RWPE2 (cell line): ENCODE results near the gene MDH1B.

Source experiments
- ATAC-seq: fragments of 200-7000 bp; cut with Tn5 transposase; 3 replicates; pipeline ENCODE4 v1.9.1; 2021; ENCODE audit warnings: low read depth
- DNase-seq: peaks from one replicate; pipeline ENCODE4 v3.0.0-alpha.2; 2020; ENCODE audit warnings: low spot score
- H3K27ac ChIP-seq: fragments of 450-650 bp; 2 replicates; pipeline ENCODE4 v1.5.1; 2017; ENCODE audit warnings: mild to moderate bottlenecking; ENCODE audit not compliant: poor library complexity, severe bottlenecking
- H3K27me3 ChIP-seq: fragments of 250-450 bp; sonication (Bioruptor Pico); 2 replicates; pipeline ENCODE4 v1.5.1; 2021; ENCODE audit warnings: mild to moderate bottlenecking, moderate library complexity; ENCODE audit not compliant: insufficient read depth, poor library complexity, severe bottlenecking
- H3K36me3 ChIP-seq: fragments of 250-450 bp; sonication (Bioruptor Pico); 2 replicates; pipeline ENCODE4 v1.5.1; 2020; ENCODE audit warnings: low read depth, mild to moderate bottlenecking, moderate library complexity
- H3K4me1 ChIP-seq: fragments of 250-450 bp; sonication (Bioruptor Pico); 2 replicates; pipeline ENCODE4 v1.5.1; 2021; ENCODE audit warnings: mild to moderate bottlenecking, moderate library complexity; ENCODE audit not compliant: insufficient read depth, poor library complexity, severe bottlenecking
- H3K4me3 ChIP-seq: fragments of 250-450 bp; sonication (Bioruptor Pico); 2 replicates; pipeline ENCODE4 v1.5.1; 2021; ENCODE audit warnings: mild to moderate bottlenecking, moderate library complexity; ENCODE audit not compliant: severe bottlenecking
- H3K9me3 ChIP-seq: fragments of 250-450 bp; sonication (Bioruptor Pico); 2 replicates; pipeline ENCODE4 v1.5.1; 2021; ENCODE audit warnings: mild to moderate bottlenecking, moderate library complexity; ENCODE audit not compliant: severe bottlenecking
- TF ChIP-seq, protein P1 (sequence below): fragments of 450-650 bp; IDR thresholded peaks from one replicate; pipeline ENCODE4 v1.5.1; 2017; ENCODE audit warnings: mild to moderate bottlenecking, moderate library complexity; ENCODE audit not compliant: poor library complexity, severe bottlenecking

The MDH1B gene

GRCh38 chr2:206804326-206804725 lies 39.2 kb upstream of the MDH1B start:
- no peak for ATAC-seq
- DNase-seq: no peak

DNA sequence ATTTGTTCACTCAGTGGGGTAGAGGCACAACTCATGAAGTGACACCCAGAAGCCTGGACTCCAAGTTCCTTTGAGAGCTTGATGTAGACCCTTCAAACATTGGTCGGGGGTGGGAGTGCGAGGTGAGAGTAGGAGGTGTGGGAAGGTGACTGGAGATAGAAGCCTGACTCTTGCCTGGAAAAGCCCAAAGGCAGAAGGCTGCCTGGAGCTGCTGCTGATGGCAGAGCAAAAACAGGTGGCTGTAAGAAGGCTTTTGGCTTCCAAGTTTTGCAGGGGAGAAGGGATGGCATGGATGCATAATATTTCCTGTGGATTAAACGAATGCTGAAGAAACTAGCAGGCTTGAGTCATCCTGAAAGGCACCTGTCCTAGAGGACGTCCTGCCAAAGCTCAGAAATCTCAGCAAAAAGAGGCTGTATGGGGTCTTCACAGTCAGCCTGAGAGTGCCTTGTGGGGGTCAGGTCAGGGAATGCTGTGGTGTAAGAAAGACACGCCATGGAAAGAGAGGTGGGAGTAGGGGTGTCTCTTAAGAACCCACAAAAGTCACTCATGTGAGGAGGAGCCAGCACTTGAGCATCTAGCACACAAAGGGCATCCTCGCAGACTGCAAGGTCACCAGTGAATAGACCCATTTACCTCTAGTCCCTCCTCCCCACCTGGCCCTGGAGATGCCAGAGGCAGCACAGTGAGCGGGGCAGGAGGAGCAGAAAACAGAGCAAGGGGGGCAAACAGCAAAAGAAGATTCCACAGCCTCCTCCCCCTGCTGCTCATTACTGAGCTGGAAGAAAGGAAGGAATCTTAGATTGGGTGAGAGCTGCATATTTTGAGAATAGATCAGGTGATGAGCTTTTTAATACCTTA lies 37.8 kb upstream of the MDH1B start:
- H3K4me3 ChIP-seq: no peak overlapping the region
- no peak for ATAC-seq
- no peaks in the 10 kb centered on the region for H3K27me3 ChIP-seq
- no peaks in the 10 kb centered on the region for H3K36me3 ChIP-seq
- no peaks in the 10 kb centered on the region for H3K9me3 ChIP-seq
- TF ChIP-seq, protein P1, sequence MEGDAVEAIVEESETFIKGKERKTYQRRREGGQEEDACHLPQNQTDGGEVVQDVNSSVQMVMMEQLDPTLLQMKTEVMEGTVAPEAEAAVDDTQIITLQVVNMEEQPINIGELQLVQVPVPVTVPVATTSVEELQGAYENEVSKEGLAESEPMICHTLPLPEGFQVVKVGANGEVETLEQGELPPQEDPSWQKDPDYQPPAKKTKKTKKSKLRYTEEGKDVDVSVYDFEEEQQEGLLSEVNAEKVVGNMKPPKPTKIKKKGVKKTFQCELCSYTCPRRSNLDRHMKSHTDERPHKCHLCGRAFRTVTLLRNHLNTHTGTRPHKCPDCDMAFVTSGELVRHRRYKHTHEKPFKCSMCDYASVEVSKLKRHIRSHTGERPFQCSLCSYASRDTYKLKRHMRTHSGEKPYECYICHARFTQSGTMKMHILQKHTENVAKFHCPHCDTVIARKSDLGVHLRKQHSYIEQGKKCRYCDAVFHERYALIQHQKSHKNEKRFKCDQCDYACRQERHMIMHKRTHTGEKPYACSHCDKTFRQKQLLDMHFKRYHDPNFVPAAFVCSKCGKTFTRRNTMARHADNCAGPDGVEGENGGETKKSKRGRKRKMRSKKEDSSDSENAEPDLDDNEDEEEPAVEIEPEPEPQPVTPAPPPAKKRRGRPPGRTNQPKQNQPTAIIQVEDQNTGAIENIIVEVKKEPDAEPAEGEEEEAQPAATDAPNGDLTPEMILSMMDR: no peak
- no peak for DNase-seq
- H3K4me1 ChIP-seq: no peaks in the 10 kb centered on the region
- no peak overlapping the region for H3K27ac ChIP-seq

More at GRCh38 chr2:206804326-206804725, 39.2 kb upstream of the MDH1B start:
- TF ChIP-seq, protein P1: no peak
- H3K4me3 ChIP-seq: no peak overlapping the region
- H3K36me3 ChIP-seq: no peaks in the 10 kb centered on the region
- no peaks in the 10 kb centered on the region for H3K9me3 ChIP-seq
- H3K27me3 ChIP-seq: no peaks in the 10 kb centered on the region
- no peaks in the 10 kb centered on the region for H3K4me1 ChIP-seq
- H3K27ac ChIP-seq: no peak overlapping the region

DNA sequence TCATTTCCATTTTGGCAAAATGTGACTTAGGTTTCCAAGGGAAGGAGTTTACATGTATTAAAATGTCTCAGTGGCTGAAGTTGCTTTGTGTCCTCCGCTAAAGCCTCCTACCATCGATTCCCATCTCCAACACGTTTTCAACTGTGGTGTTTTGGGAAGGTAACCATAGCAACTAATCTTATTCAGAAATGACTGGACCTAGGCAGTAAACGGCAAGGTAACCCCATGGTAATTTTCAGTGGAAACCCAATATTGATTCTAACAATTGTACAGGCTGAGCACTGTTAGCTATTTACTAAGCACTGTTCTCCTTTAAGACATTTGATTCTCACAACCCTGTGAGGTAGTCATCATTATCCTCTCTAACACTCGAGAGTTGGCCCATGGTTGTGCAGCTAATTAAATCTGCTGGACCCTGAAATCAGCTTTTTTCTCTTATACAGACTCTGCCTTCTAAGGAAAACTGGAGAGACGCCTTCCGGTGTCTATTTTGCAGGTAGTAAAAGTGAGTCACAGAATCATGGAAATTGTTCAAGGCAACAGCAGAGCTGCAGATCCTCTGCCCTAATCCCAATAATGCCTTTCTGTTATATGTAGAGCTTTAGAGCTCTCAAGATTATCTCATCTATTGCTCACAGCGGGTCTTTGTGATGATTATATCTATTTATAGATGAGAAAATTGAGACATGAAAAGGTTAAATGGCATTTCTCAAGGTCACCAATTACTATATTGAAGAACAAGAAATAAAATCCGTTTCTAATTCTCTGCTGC lies 36.5 kb upstream of the MDH1B start:
- no peak for ATAC-seq
- TF ChIP-seq, protein P1: no peak
- no peak overlapping the region for H3K27ac ChIP-seq
- no peaks in the 10 kb centered on the region for H3K27me3 ChIP-seq
- no peaks in the 10 kb centered on the region for H3K36me3 ChIP-seq
- DNase-seq: no peak
- no peaks in the 10 kb centered on the region for H3K4me1 ChIP-seq
- H3K9me3 ChIP-seq: no peaks in the 10 kb centered on the region
- H3K4me3 ChIP-seq: no peak overlapping the region

DNA sequence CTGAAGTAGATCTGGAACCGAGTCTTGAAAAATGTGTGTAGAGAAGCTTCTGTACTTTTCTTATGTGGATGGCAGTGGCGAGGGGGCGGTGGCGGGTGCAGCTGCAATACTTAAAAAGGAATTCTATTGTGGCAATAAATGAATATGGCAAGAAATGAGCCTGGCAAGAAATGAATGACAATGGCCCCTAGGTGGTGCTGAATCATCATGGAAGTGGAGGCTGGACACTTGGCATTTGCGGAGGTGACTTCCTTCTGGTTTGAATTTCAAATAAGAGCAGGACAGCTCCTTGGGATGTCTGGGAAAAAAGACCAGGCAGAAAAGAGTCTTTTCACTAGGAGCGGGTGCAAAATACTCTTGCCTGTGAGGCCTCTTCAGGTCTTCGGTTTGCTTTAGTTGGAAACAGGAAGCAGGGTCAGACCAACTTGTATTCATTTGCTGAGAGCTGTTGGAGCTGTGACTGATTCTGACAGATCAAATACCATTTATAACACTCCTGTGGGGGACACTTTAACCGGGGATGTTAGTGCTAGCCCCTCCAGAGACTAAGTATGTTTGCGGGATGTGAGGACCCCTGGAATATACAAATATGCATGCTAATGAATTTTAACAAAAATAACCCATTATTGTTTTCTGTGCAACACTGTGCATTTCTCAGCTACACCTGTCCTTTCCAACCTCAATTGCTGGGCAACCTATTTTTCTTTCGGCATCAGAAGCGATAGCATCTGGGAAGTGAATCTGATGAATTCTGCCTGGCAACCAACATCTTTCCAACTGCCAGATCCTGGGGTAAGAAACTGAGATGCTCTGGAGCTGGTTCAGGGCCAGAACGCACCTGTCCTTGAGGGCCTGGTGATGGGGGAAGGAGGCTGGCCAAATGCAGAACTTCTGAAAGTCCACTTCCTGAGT lies 35.6 kb upstream of the MDH1B start:
- DNase-seq (no peak), ATAC-seq (peak; percentile 77)
- TF ChIP-seq, protein P1: peak; percentile 87
- no peaks in the 10 kb centered on the region for H3K4me1 ChIP-seq
- no peaks in the 10 kb centered on the region for H3K36me3 ChIP-seq
- H3K27me3 ChIP-seq: no peaks in the 10 kb centered on the region
- H3K27ac ChIP-seq: no peak overlapping the region
- no peak overlapping the region for H3K4me3 ChIP-seq
- no peaks in the 10 kb centered on the region for H3K9me3 ChIP-seq
